Measurements from ENCODE around the gene GRK5.
A peak's percentile ranks its signal among the peaks of the same experiment; 100 is the strongest.
"Not testable (repeated sequence)": the region's sequence is repeated elsewhere in the genome, so short reads cannot be mapped to it uniquely, and the experiment has no call there.

Gene GRK5

DNA sequence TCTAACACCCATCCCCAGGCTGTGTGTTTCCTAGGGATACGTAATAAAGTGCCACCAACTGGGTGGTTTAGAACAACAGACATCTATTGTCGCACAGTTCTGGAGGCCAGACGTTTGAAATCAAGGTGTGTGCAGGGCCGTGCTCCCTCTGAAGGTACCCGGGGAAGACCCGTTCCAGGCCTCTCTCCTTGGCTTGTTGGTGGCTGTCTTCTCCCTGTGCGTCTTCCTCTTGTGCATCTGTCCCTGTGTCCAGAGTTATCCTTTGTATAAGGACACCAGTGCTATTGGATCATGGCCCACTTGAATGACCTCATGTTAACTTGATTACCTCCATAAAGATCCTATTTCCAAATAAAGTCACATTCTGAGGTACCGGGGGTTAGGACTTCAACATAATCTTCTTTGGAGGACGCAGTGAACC lies 15.6 kb downstream of the GRK5 start:
- FAIRE-seq, result no peak

DNA sequence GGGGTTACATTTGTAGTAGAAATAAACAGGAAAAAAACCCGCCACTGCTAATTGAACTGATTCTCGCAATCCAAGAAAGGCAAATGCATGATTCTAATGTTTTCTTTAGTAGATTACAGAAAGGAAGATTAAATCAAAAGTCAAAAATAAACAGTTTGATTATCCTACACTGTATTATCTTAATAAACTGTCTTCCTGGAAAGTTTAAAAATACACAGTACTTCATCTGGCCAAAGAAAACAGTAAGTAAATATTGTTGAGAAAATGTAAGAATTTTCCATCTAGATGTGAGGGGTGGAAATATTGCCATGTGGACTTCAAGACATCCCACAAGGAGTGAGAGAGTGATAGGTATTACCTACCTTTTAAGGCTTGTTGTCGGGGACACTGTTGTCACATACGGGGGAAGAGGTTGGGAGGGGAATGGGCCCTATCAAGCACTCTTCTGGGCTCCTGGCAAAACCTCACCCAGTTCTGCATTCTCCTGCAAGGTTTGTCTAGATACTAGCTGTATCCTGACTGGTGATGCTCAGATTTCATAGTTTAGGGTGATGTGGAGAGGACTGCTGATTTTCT lies 17.8 kb downstream of the GRK5 start:
- no peak for FAIRE-seq

DNA sequence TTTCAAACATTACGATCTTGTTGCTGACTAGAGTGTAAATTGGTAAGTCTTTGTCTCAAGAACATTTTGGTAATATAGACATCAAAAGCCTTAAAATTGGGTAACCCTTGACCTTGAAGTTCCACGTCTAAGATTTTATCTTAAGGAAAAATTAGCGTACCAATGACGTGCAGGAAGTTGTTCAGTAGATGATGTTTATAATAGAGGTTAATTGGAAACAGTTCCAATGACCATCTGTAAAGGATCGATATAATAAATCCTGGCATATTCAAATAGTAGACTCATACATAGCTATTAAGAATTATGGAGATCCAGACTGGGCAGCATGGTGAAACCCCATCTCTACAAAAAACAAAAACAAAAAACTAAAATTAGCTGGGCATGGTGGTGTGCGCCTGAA lies 20.5 kb downstream of the GRK5 start:
- FAIRE-seq, result no peak

DNA sequence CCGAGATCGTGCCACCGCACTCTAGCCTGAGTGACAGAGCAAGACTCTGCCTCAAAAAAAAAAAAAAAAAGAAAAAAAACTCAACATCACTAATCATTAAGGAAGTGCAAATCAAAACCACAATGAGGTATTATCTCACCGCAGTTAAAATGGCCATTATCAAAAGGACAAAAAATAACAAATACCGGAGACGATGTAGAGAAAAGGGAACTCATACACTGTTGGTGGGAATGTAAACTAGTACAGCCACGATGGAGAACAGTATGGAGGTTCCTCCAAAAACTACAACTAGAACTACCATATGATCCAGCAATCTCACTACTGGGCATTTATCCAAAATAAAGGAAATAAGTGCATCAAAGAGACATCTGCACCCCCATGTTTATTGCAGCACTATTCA lies 24.3 kb downstream of the GRK5 start:
- FAIRE-seq, result no peak

DNA sequence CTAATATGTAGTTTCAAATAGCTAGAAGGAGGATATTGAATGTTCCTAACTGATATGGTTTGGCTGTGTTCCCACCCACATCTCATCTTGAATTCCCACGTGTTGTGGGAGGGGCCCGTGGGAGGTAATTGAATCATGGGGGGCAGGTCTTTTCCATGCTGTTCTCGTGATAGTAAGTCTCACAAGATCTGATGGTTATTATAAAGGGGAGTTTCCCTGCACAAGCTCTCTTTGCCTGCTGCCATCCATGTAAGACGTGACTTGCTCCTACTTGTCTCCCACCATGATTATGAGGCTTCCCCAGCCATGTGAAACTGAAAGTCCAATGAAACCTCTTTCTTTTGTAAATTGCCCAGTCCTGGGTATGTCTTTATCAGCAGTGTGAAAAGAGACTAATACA lies 25.1 kb downstream of the GRK5 start:
- not testable (repeated sequence) for FAIRE-seq

DNA sequence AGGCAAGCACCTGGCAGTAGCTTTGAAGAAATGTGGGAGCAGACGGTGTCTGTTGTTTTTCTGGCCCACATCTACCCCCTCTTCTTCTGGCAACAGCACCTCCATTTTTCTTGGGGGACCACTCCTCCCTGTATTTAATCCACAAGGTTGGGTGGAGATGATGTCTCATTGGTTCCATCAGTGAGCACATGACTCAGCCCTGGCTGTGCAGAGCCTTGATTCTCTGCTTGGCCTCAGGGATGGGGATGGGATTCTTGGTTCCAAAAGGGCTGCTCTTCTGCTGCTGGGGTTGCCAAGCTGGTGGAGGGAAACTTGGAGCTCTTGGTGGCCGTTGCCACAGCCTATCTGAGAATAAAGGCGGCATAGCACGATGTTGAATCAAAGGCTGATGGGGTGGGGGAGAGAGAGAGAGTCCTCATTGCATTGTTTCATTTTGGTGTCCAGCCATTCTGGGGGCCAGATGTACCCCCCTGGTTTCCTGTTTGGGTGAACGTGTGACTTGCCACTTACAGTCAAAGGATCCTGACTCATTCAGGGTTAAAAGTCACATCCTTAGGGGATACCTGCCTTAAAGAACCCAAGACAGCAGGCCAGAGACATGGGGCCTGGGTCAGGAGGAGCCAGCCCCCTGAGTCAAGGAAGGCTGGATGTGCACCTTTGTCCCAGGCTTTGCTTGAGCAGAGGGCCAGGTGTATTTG lies 25.9 kb downstream of the GRK5 start:
- no peak for FAIRE-seq

DNA sequence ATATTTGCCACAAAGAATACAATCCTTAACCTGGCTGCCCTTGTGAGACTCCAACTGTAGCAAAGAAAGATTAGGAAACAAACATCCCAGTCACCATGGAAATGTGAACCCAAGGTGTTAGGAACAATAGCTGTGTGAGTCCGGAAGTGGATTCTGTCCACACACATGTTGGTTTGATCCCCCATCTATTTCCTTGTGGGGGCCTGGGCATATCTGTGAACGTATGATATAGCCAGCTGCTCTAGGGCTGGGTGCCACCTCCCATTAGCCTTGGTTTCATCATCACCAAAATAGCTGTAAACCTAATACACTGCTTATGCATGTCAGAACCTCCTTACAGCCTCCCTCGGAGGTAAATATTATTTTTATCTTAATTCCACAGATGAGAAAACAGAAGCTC lies 26.4 kb downstream of the GRK5 start:
- no peak for FAIRE-seq

DNA sequence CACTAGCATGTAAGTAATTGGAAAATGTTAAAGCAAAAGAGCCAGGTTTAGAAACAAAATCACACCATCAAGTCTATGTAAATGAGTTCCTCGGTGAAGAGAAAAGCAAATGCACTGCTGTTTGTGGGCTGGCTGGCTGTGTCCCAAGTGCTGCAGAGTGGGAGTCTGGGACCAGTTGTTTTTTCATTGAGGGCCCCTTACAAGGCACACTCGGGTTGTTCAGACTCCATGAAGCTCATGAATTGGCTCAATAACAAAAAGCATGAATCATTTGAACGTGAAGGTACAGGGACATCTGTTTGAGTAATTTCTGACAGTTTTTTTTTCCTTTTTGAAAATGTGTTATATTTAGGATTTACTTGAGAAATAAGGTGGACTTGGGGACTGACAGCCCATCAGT lies 28.0 kb downstream of the GRK5 start:
- no peak for FAIRE-seq

DNA sequence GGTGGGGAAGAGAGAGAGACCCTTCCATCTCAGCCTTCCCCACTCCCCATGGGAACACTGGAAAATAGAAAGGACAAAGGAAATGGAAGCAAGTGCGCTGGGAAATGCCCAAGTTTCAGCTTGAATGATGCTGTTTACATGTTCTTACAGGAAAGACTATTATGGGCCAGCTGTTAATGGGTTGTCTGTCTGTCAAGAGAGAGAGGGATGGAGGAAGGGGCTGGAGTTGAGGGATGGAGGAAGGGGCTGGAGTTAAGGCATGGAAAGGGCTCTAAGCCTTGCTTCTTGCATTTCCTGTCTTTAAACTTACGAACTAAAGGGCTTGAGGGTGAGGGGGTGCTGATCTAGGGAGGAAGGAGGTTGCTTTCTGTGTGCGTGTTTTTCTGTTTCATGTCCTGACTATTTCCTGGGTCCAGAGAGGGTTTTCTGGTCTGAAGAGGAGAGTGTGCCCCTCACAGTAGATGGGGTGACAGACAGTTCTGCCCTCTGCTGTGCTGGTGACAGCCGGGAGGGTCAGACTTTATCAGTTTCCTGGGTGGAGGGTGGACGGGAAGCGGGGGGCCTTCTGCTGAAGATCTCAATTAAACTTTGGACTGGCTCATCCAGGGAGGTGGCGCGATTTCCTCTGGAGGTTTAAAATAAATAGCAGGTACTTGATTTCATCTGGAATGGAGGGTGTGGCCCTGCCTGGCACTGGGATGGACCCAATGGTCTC lies 30.5 kb downstream of the GRK5 start:
- FAIRE-seq, result no peak

DNA sequence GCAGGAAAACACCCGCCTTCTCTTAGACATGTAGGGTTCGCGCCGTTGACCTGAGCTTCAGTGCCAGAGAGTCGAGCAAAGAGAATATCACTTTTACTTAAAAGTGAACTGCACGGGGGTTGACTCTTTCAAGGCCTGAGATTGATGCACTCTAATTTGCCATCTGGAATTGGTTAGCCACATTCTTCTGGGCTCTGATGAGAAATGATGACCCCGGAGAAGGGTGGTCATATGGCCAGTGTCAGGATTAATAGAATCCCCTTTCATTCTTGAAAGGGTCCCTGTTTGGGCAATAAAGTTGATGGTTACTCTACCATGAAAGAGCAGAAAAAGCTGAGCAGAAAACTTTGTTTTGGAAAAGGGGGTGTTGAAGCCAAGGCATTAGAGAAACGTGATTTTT lies 31.2 kb downstream of the GRK5 start:
- FAIRE-seq, result peak; percentile 76

DNA sequence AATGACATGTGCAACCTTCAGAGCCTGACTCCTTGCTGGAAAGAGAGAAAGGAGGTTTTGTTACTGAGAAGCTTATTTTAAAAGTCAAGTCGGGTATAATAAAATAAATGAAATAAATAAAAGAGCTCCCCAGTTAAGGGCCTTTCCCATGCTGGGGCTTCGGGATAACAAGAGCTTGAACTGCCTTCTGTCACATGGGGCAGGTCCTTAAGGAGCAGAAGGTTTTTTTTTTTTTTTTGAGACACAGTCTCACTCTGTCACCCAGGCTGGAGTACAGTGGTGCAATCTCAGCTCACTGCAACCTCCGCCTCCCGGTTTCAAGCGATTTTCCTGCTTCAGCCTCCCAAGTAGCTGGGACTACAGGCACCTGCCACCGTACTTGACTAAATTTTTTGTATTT lies 31.6 kb downstream of the GRK5 start:
- not testable (repeated sequence) for FAIRE-seq

DNA sequence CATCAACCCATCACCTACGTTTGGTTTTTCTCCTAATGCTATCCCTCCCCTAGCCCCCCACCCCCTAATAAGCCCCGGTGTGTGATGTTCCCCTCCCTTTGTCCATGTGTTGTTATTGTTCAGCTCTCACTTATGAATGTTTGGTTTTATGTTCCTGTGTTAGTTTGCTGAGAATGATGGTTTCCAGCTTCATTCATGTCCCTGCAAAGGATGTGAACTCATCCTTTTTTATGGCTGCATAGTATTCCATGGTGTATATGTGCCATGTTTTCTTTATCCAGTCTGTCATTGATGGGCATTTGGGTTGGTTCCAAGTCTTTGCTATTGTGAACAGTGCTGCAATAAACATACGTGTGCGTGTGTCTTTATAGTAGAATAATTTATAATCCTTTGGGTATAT lies 32.3 kb downstream of the GRK5 start:
- FAIRE-seq, result not testable (repeated sequence)

DNA sequence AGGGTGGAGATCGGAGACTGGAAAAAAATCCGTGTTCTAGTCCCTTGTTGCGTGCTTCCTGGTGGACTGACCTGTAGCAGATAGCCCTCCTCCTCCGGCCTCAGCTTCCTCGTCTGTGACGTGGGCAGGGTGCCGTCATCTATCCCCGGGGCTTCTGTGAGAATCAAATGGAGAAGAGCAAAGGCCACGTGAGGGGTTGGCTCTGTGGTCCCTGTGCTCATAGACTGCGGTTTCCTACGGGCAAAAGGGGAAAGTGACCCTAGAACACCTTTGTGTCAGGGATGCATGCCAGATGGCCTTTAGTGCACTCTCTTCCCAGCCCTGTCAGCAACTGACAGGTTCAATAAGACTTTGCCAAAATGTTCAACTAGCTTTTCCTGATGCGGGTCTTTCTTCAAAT lies 33.7 kb downstream of the GRK5 start:
- FAIRE-seq, result no peak

DNA sequence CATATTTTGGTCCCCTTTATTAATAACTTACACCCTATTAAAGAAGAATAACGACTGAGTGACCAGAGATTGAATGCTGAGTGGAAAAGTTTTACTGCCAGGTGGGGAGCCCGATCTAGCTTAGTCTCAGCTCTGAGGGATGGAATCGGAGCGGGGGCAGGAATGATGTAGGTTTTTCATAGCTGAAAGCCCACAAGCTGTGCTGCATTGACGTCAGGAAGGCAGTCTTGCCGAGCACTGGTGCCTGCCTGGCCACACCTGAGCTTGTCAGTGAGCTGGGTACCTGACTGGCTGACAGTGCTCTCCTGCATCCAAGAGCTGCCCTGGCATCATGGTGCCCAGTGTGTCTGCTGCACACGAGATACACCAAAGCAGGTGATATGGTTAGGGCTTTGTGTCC lies 34.8 kb downstream of the GRK5 start:
- no peak for FAIRE-seq

DNA sequence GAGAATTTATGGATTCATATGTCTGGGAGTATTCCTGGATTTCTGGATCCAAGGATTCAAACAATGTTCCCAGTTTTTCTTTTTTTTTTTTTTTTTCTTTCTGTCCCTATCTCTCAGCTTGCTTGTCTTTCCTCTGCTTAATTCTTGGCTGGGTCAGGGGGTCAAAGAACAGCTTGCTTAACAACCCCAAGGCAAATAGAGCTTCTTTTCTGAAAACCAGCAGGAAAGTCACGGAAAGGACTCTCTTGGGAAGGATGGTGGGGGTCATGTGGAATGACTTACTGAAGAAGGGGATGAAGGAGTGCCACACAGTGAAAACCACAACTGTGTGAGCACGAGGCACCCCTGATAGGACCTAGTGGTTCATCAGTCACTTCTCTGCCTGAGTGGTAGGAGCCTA lies 36.1 kb downstream of the GRK5 start:
- no peak for FAIRE-seq

DNA sequence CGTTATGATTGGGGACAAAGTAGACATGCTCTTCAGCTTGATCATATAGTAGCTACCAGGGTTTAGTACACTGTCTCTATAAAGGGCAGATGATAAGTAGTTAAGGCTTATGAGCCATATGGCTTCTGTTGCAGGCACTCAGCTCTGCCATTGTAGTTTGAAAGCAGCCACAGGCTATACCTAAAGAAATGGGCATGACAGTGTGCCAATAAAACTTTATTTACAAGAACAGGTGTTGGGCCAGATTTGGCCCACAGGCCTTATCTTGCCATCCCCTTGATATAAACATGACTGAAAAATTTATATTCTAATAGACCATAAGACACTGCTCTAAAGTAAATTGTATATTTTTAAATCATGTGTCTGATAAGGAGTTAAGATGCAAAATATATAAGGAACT lies 36.6 kb downstream of the GRK5 start:
- no peak for FAIRE-seq

DNA sequence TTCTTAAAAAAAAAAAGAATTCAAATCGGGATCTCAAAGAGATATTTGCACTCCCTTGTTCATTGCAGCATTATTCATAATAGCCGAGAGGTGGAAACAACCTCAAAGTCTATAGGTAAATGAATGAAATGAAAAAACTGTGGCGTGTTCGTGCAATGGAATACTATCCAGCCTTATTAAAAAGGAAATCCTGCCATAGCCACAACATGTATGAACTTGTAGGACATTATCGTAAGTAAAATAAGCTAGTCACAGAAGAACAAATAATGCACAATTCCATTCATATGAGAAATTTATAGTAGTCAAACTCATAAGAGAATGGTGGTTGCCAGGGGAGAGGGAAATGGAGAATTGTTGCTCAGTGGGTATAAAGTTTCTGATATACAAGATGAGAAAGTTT lies 37.9 kb downstream of the GRK5 start:
- no peak for FAIRE-seq

DNA sequence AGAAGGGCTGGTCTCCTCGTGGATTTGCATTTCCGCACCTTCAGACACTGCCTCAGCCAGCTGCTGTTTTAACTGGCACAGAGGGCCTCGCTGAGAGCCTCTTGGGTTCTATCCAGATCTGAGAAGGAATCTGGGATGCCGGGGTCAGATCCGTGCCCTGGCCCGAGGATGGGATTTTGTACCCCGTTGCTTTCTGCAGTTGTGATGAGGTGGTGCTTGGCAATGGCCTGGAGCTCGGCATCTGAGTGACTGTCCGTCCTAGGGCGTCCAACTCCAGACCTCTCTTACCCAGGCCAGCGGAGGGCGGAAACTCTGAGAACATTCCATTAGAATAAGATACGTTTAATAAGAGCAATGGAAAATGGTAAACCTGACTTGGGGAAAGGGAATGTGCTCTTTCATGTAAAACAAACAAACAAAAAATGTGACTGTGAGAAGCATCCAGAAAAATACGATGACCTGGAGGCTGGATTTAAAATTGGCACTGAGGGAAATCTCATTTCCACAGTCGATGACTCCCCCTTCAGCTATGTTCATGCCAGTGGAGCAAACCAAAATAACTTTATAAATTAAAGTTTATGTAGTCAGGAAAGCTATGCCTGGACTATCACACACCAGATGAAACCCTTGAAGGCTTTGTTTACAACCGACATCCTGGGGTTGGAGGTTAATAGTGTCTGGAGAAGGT lies 39.6 kb downstream of the GRK5 start:
- FAIRE-seq, result peak; percentile 92

DNA sequence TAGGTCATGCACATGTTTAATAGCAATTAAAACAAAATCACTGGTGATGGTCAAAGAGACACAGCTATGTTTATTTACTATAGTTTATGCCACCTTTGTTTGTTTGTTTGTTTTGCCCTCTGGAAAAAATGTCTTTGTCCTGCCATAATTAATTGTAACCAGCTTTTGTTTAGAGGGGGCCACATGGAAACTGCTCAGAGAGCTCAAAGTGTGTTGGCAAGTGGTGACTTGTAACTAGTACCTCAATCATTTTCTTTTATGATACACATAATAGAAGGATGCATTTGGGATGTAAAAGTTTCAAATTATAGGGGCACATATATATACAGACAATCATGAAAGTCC lies 40.2 kb downstream of the GRK5 start:
- no peak for FAIRE-seq

DNA sequence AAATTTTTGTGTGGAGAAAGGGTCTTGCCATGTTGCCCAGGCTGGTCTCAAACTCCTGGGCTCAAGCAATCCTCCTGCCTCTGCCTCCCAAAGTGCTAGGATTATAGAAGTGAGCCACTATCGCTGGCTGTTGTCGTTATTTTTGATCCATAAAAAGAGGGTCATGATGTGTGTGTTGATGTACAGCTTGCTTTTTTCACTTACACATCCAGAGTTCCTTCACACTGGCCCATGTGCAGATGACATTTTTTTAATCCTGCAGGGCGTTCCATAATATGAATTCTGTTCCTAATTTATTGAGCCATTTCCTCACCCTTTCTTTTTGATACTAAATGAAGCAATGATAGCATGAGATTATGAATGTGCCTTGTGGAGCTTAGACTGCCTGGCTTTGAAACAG lies 40.8 kb downstream of the GRK5 start:
- FAIRE-seq, result no peak

DNA sequence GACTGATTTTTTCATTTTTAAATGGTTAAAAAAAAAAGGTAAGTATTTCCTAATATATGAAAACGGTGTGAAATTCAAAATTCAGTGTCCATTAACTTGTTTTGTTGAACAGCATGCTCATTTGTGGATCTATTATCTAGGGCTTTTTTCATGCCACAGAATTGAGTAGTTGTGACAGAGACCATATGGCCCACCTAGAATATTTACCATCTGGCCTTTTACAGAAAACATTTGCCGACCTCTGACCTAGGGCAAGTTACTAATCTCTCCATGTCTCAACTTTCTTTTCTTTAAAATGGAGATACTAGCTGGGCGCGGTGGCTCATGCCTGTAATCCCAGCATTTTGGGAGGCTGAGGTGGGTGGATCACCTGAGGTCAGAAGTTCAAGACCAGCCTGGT lies 41.3 kb downstream of the GRK5 start:
- no peak for FAIRE-seq

DNA sequence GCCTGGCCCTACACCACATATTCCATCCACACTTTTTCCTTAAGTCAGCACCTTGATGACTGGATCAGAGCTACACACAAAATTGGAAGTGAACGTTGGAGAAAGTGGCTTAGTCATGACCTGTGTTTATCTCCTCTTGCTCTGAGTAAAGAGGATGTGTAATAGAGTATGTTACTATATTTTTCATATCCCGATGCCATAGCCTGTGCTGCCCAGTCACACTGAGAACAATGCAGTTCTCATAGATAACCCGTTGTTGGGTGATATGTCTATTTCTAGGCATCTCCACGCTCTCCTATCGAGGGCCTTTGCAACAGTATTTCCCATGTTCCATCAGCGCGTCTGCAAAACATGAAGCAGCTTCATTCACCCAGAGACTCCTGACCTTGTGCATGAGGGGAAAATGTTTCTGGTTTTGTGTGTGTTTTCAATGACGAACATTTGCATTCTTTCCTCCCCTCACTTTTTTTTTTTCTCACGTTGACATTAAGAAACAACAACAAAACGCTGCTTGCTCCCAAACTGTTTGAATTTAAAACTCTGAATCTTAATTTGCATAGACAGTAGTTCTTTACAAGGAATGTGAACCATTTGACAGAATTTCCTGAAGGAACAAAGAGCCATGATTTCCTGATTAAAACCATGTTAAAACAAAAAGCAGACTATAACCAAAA lies 43.4 kb downstream of the GRK5 start:
- FAIRE-seq, result peak; percentile 65

DNA sequence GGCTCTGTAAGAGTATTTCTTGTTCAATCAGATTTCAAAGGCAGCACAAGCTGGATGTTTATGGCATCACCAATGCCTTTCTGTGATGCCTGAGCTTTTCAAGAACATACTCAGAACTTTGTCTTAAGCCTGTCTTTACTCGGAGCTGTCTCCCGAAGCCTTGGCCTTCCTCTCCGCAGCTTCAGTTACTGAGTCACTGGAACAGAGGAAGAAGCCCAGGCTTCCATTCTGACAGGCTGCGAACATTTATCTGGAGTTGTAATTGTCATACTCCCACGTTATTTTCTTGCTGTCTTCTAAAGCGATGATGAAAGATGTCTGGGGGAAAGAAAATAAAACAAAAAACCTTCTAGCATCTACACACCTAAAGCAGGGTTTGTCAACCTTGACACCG lies 43.9 kb downstream of the GRK5 start:
- FAIRE-seq, result no peak
